Vagina (tissue), 2 donors: ENCODE results near the gene CNTLN. TPM values are rescaled to one million over a fixed set of nuclear protein-coding genes. Genes with fewer than 3 reads are reported as not detected.

Source experiments
- DNase-seq, 2 donors: peaks; one replicate each; pipeline ENCODE4 v3.0.0-alpha.2; 2017; ENCODE audit errors: extremely low spot score in 2 of 2
- H3K27ac ChIP-seq: fragments of 200-600 bp; sonication (generic); one replicate; pipeline ENCODE4 v1.5.1; 2019
- H3K27me3 ChIP-seq: fragments of 200-600 bp; sonication (generic); one replicate; pipeline ENCODE4 v1.5.1; 2019
- H3K36me3 ChIP-seq, 2 donors: fragments of 200-600 bp; sonication (generic); one replicate each; pipeline ENCODE4 v1.5.1; 2017 to 2019
- H3K4me1 ChIP-seq: fragments of 200-600 bp; sonication (generic); one replicate; pipeline ENCODE4 v1.5.1; 2019
- H3K4me3 ChIP-seq, 2 donors: fragments of 200-600 bp; sonication (generic); 1 replicate in 1 of 2; 2 replicates in 1 of 2; pipeline ENCODE4 v1.5.1; 2016 to 2019
- H3K9me3 ChIP-seq: fragments of 200-600 bp; sonication (generic); one replicate; pipeline ENCODE4 v1.5.1; 2019
- POLR2A ChIP-seq, 2 donors: fragments of 450-650 bp; IDR thresholded peaks; one replicate each; pipeline ENCODE4 v1.6.1; 2017; ENCODE audit warnings: antibody characterized with exemption in 2 of 2, mild to moderate bottlenecking in 2 of 2, moderate library complexity in 2 of 2
- POLR2AphosphoS5 ChIP-seq, 2 donors: sonication (generic); formaldehyde crosslinking; IDR thresholded peaks; one replicate each; pipeline ENCODE4 v1.9.0; 2017; ENCODE audit warnings: antibody characterized with exemption in 2 of 2, mild to moderate bottlenecking in 2 of 2, low read depth in 1 of 2; ENCODE audit not compliant: insufficient read depth in 1 of 2
- intact Hi-C: fragments of 100-400 bp; cut with DNase I; formaldehyde crosslinking; loops from one replicate; pipeline ENCODE4 v1.15.1; 2023
- total RNA-seq: library from RNA; depleted of rRNA; stranded (reverse); fragments of >200 nt; gene quantifications from one replicate; pipeline ENCODE4 v1.2.3, GENCODE V29; 2016
- TF ChIP-seq, protein P1 (sequence below), 3 experiments: fragments of 450-650 bp in 2 of 3; fragments of 200-600 bp in 1 of 3; sonication (generic) in 1 of 3; IDR thresholded peaks; one replicate each; pipeline ENCODE4 v1.5.1; 2017 to 2019; ENCODE audit warnings: antibody characterized with exemption in 3 of 3, mild to moderate bottlenecking in 2 of 3, moderate library complexity in 2 of 3

The CNTLN gene
- total RNA-seq, 1 donor from 2014 or later: 13.3 TPM

DNA sequence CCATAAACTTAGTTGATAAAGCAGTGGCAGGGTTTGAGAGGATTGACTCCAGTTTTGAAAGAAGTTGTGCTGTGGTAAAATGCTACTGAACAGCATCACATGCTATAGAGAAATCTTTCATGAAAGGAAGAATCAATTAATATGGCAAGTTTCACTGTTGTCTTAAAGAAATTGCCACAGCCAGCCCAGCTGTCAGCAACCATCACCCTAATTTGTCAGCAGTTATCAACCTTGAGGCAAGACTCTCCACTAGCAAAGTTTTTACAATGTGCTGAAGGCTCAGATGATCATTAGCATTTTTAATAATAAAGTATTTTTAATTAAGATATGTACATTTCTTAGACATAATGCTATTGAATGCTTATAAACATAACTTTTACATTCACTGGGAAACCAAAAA lies 343.0 kb downstream of the CNTLN start:
- Histone ChIP-seq H3K36me3 (no peaks in the 10 kb centered on the region), H3K4me1 (no peaks in the 10 kb centered on the region), H3K27ac (no peak overlapping the region), H3K9me3 (no peaks in the 10 kb centered on the region), H3K4me3 (no peak overlapping the region), H3K27me3 (no peaks in the 10 kb centered on the region)
- no peak for DNase-seq
- no peak for TF ChIP-seq POLR2A (IDR thresholded peaks at IDR 0.05)
- TF ChIP-seq, protein P1, sequence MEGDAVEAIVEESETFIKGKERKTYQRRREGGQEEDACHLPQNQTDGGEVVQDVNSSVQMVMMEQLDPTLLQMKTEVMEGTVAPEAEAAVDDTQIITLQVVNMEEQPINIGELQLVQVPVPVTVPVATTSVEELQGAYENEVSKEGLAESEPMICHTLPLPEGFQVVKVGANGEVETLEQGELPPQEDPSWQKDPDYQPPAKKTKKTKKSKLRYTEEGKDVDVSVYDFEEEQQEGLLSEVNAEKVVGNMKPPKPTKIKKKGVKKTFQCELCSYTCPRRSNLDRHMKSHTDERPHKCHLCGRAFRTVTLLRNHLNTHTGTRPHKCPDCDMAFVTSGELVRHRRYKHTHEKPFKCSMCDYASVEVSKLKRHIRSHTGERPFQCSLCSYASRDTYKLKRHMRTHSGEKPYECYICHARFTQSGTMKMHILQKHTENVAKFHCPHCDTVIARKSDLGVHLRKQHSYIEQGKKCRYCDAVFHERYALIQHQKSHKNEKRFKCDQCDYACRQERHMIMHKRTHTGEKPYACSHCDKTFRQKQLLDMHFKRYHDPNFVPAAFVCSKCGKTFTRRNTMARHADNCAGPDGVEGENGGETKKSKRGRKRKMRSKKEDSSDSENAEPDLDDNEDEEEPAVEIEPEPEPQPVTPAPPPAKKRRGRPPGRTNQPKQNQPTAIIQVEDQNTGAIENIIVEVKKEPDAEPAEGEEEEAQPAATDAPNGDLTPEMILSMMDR (IDR thresholded peaks at IDR 0.05): no peak
- TF ChIP-seq POLR2AphosphoS5 (IDR thresholded peaks at IDR 0.05; ENCODE audit: insufficient read depth in 1 of 2, low read depth in 1 of 2): no peak
- intact Hi-C loops: no loop called here

DNA sequence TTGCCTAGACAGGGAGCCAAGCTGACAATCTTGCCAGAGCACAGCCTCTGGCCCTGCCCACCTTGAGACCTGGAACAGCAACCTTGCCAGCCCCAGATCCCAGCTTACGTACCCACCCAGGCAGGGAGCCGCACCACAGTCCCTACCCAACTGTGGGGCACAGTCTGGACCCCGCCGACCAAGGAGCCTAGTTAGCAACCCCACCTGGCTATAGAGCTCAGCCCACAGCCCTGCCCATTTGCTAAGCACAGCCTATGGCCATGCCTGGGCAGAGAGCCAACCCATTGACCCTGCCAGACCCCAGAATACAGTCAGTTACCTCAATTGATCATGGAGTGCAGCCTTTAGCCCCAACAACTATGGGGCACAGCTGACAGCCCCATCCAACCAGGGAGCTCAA lies 346.1 kb downstream of the CNTLN start:
- intact Hi-C loops: no loop called here
- no peaks in the 10 kb centered on the region for H3K4me1 ChIP-seq
- H3K36me3 ChIP-seq: no peaks in the 10 kb centered on the region
- no peak for DNase-seq
- TF ChIP-seq, protein P1 (IDR thresholded peaks at IDR 0.05): no peak
- TF ChIP-seq POLR2AphosphoS5 (IDR thresholded peaks at IDR 0.05; ENCODE audit: insufficient read depth in 1 of 2, low read depth in 1 of 2): no peak
- no peak for TF ChIP-seq POLR2A (IDR thresholded peaks at IDR 0.05)
- H3K4me3 ChIP-seq: no peak overlapping the region
- H3K27me3 ChIP-seq: no peaks in the 10 kb centered on the region
- no peak overlapping the region for H3K27ac ChIP-seq
- H3K9me3 ChIP-seq: no peaks in the 10 kb centered on the region

DNA sequence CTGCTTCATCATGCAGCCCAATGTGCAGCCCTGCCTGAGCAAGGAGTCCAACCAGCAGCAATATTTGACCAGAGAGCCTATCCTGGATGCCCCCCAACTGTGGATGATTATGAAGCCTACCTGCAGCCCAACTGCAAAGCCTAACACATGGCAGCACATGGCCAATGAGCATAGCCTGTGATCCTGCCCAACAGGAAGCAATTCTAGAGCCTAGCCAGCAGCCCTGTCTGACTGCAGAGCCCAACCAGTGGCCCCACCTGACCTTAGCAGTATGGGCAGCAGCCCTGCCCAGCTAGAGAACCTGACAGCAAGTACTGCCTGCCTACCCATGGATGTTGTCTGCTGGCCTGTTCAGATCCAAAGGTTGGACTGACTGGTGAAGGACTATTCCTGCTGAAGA lies 346.7 kb downstream of the CNTLN start:
- Histone ChIP-seq H3K27ac (no peak overlapping the region), H3K4me3 (no peak overlapping the region), H3K9me3 (no peaks in the 10 kb centered on the region), H3K27me3 (no peaks in the 10 kb centered on the region), H3K36me3 (no peaks in the 10 kb centered on the region), H3K4me1 (no peaks in the 10 kb centered on the region)
- no peak for DNase-seq
- TF ChIP-seq, protein P1 (IDR thresholded peaks at IDR 0.05): no peak
- TF ChIP-seq POLR2AphosphoS5 (IDR thresholded peaks at IDR 0.05; ENCODE audit: insufficient read depth in 1 of 2, low read depth in 1 of 2) (no peak), POLR2A (IDR thresholded peaks at IDR 0.05) (no peak)
- intact Hi-C loops: no loop called here

DNA sequence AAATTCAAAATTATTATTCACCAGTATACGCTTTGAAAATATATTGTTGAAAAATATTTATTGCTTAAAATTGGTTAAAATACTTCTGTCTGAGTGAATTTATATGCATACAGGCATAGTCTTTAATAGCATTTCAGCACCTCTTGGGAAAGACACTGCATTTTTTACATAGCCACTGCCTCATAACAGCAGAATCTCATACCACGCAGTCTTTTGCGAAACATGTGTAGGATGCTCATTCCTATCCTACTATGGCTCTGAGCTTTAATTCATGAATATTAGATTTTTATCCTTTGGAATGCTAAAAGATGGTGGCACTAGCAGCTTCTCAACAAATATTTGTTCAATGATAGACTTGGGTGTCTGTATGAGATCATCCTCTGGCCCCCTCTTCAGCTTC lies 350.1 kb downstream of the CNTLN start:
- Histone ChIP-seq H3K4me1 (no peaks in the 10 kb centered on the region), H3K27me3 (no peaks in the 10 kb centered on the region), H3K27ac (no peak overlapping the region), H3K9me3 (no peaks in the 10 kb centered on the region), H3K4me3 (no peak overlapping the region), H3K36me3 (no peaks in the 10 kb centered on the region)
- intact Hi-C loops: no loop called here
- no peak for DNase-seq
- TF ChIP-seq POLR2A (IDR thresholded peaks at IDR 0.05) (no peak), POLR2AphosphoS5 (IDR thresholded peaks at IDR 0.05; ENCODE audit: insufficient read depth in 1 of 2, low read depth in 1 of 2) (no peak)

DNA sequence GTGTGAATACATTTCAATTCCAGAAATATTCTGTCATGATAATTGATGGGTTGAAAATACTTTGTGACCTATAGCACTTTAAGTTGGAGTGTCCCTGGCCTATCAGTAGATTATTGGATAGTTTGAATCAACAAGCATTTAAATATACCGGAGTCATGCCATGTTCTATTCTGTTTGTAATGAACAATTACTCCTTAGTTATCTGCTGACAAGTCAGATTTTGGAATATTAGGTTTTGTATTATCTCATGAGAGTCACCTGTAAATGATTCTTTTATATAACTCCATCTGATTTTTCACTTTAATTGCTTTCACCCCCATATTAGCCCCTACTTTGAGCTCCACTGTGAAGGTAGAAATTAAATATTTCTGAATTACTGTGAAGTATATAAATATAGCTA lies 351.6 kb downstream of the CNTLN start:
- H3K27me3 ChIP-seq: no peaks in the 10 kb centered on the region

More for the DNA sequence above, 351.6 kb downstream of the CNTLN start:
- TF ChIP-seq, protein P1 (IDR thresholded peaks at IDR 0.05): no peak
- TF ChIP-seq POLR2AphosphoS5 (IDR thresholded peaks at IDR 0.05; ENCODE audit: insufficient read depth in 1 of 2, low read depth in 1 of 2): no peak
- TF ChIP-seq POLR2A (IDR thresholded peaks at IDR 0.05): no peak
- no peaks in the 10 kb centered on the region for H3K9me3 ChIP-seq
- no peak overlapping the region for H3K4me3 ChIP-seq
- no peaks in the 10 kb centered on the region for H3K4me1 ChIP-seq
- no peak for DNase-seq
- H3K27ac ChIP-seq: no peak overlapping the region
- intact Hi-C loops: no loop called here
- no peaks in the 10 kb centered on the region for H3K36me3 ChIP-seq
